IMR-90 (cell line): Measurements from ENCODE around the gene DPF3.

ENCODE experiments used
- CHD1 ChIP-seq: IDR thresholded peaks from 2 replicates; pipeline ENCODE4 v1.6.1; 2012; ENCODE audit warnings: low read depth, low read length, improper control_type of control experiment
- CTCF ChIP-seq: conservative IDR thresholded peaks from 2 replicates; pipeline ENCODE4 v1.5.1; 2012; ENCODE audit warnings: mild to moderate bottlenecking, low read depth, low read length, improper control_type of control experiment
- FOS ChIP-seq: fragments of 150-350 bp; IDR thresholded peaks from 2 replicates; pipeline ENCODE4 v1.6.1; 2016; ENCODE audit warnings: low read depth, low read length
- MXI1 ChIP-seq: IDR thresholded peaks from 2 replicates; pipeline ENCODE4 v1.6.1; 2012; ENCODE audit warnings: low read depth, mild to moderate bottlenecking, low read length, moderate library complexity, borderline replicate concordance
- NFE2L2 ChIP-seq: fragments of 150-350 bp; IDR thresholded peaks from 2 replicates; pipeline ENCODE4 v1.6.1; 2016; ENCODE audit warnings: low read depth, mild to moderate bottlenecking, low read length
- POLR2A ChIP-seq: IDR thresholded peaks from 2 replicates; pipeline ENCODE4 v1.6.1; 2012; ENCODE audit warnings: mild to moderate bottlenecking, low read depth, low read length
- RAD21 ChIP-seq: IDR thresholded peaks from 2 replicates; pipeline ENCODE4 v1.6.1; 2012; ENCODE audit warnings: low read length, improper control_type of control experiment
- RCOR1 ChIP-seq: IDR thresholded peaks from 2 replicates; pipeline ENCODE4 v1.6.1; 2012; ENCODE audit warnings: mild to moderate bottlenecking, low read length, improper control_type of control experiment; ENCODE audit not compliant: insufficient replicate concordance
- USF2 ChIP-seq: fragments of 150-350 bp; IDR thresholded peaks from 2 replicates; pipeline ENCODE4 v1.6.1; 2017; ENCODE audit warnings: mild to moderate bottlenecking, antibody characterized with exemption, low read length, low read depth

GRCh38 chr14:72801381-72801812, 92.5 kb downstream of the DPF3 start:
- TF ChIP-seq CTCF (no peak), NFE2L2 (peak; percentile 12; the same call in 1 of the 2 replicates), POLR2A (no peak), RAD21 (no peak), CHD1 (peak; percentile 66; the same call in 1 of the 2 replicates), FOS (peak; percentile 98), RCOR1 (peak; percentile 66), MXI1 (no peak), USF2 (no peak)
